Astrocyte (in vitro differentiated cells and primary cell): ENCODE results near the gene TMEM9. TPM values are rescaled to one million over a fixed set of nuclear protein-coding genes. Genes with fewer than 3 reads are reported as not detected.

Experiments
- DNase-seq: peaks from one replicate; pipeline ENCODE4 v3.0.0-alpha.2; 2010; ENCODE audit warnings: low read depth
- FAIRE-seq: peaks from 2 replicates; lab custom pipeline; 2011; peaks lifted over from hg19 to GRCh38; lab: Jason Lieb, UNC
- H2AFZ ChIP-seq: 2 replicates; pipeline ENCODE4 v1.6.0; 2012; ENCODE audit warnings: low read depth, low read length, inconsistent platforms
- H3K27ac ChIP-seq: 2 replicates; pipeline ENCODE4 v1.5.1; 2011; ENCODE audit warnings: low read depth, low read length, inconsistent platforms
- H3K27me3 ChIP-seq: 2 replicates; pipeline ENCODE4 v1.6.0; 2011; ENCODE audit warnings: low read length, inconsistent platforms; ENCODE audit not compliant: insufficient read depth
- H3K36me3 ChIP-seq: 2 replicates; pipeline ENCODE4 v1.5.1; 2011; ENCODE audit warnings: low read length, inconsistent platforms; ENCODE audit not compliant: insufficient read depth
- H3K4me1 ChIP-seq: 2 replicates; pipeline ENCODE4 v1.5.1; 2011; ENCODE audit warnings: low read length, inconsistent platforms; ENCODE audit not compliant: insufficient read depth
- H3K4me2 ChIP-seq: 2 replicates; pipeline ENCODE4 v1.6.0; 2012; ENCODE audit warnings: low read length, inconsistent platforms
- H3K4me3 ChIP-seq: 2 replicates; pipeline ENCODE4 v1.5.1; 2011; ENCODE audit warnings: low read depth, mild to moderate bottlenecking, low read length, inconsistent platforms; ENCODE audit not compliant: insufficient read depth
- H3K79me2 ChIP-seq: 2 replicates; pipeline ENCODE4 v1.6.0; 2012; ENCODE audit warnings: mild to moderate bottlenecking, low read length, inconsistent platforms; ENCODE audit not compliant: insufficient read depth
- H3K9ac ChIP-seq: 2 replicates; pipeline ENCODE4 v1.6.0; 2012; ENCODE audit warnings: mild to moderate bottlenecking, low read length, inconsistent platforms
- H3K9me3 ChIP-seq: 2 replicates; pipeline ENCODE4 v1.5.1; 2012; ENCODE audit warnings: low read depth, mild to moderate bottlenecking, low read length, inconsistent platforms; ENCODE audit not compliant: insufficient read depth
- H4K20me1 ChIP-seq: 2 replicates; pipeline ENCODE4 v1.6.0; 2012; ENCODE audit warnings: low read length, inconsistent platforms; ENCODE audit not compliant: insufficient read depth
- H3K27ac Mint-ChIP-seq: one replicate; pipeline ENCODE4 v1.8.0; 2021; ENCODE audit warnings: mild to moderate bottlenecking, mixed read lengths; ENCODE audit not compliant: unreplicated experiment
- H3K27me3 Mint-ChIP-seq: one replicate; pipeline ENCODE4 v1.8.0; 2021; ENCODE audit warnings: low read depth, mixed read lengths; ENCODE audit not compliant: unreplicated experiment
- H3K36me3 Mint-ChIP-seq: one replicate; pipeline ENCODE4 v1.8.0; 2021; ENCODE audit warnings: low read depth, mixed read lengths; ENCODE audit not compliant: unreplicated experiment
- H3K4me1 Mint-ChIP-seq: one replicate; pipeline ENCODE4 v1.8.0; 2021; ENCODE audit warnings: low read depth, mixed read lengths; ENCODE audit not compliant: unreplicated experiment
- H3K4me3 Mint-ChIP-seq: one replicate; pipeline ENCODE4 v1.8.0; 2021; ENCODE audit warnings: mild to moderate bottlenecking, moderate library complexity, mixed read lengths; ENCODE audit not compliant: unreplicated experiment
- H3K9me3 Mint-ChIP-seq: one replicate; pipeline ENCODE4 v1.8.0; 2021; ENCODE audit warnings: mild to moderate bottlenecking, mixed read lengths; ENCODE audit not compliant: unreplicated experiment
- EZH2 ChIP-seq: IDR thresholded peaks from 2 replicates; pipeline ENCODE4 v1.6.1; 2012; ENCODE audit warnings: mild to moderate bottlenecking, low read length, inconsistent platforms; ENCODE audit not compliant: insufficient read depth
- total RNA-seq: library from RNA; stranded (reverse); gene quantifications from 2 replicates; pipeline ENCODE4 v1.2.1, GENCODE V29; 2021
- TF ChIP-seq, protein P1 (sequence below): IDR thresholded peaks from 2 replicates; pipeline ENCODE4 v1.5.1; 2011; ENCODE audit warnings: low read depth, mild to moderate bottlenecking, inconsistent platforms, low read length, moderate library complexity; ENCODE audit not compliant: insufficient read depth

Gene TMEM9
- total RNA-seq, 1 donor from 2014 or later = 88.1 TPM

DNA sequence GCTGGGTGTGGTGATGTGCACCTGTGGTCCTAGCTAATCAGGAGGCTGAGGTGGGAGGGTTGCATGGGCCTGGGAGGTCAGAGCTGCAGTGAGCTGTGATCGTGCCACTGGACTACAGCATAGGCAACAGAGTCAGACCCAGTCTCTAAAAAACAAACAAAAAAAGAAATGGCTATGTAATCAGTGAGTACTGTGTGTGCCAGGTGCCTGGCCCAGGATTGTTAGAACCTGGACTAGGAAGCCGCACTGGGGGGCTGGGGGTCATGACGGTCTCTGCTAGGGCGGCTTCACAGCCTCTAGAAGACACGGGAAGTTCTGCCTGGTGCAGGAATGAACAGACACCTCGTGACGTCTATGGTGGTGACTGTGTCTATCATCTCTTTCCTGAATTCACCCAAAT is 8.5 kb downstream of the TMEM9 start:
- Mint-ChIP-seq H3K27ac (no peak overlapping the region), H3K4me3 (no peak overlapping the region), H3K4me1 (no peaks in the 10 kb centered on the region), H3K27me3 (no peaks in the 10 kb centered on the region), H3K9me3 (no peaks in the 10 kb centered on the region), H3K36me3 (peaks cover 46% of the 10 kb centered on the region)
- H4K20me1 ChIP-seq = peaks cover 30% of the 10 kb centered on the region
- no peak overlapping the region for H2AFZ ChIP-seq
- H3K4me3 ChIP-seq = no peak overlapping the region
- FAIRE-seq (no peak), DNase-seq (no peak)
- no peaks in the 10 kb centered on the region for H3K4me1 ChIP-seq
- H3K27me3 ChIP-seq = no peaks in the 10 kb centered on the region
- H3K27ac ChIP-seq = no peak overlapping the region
- peaks cover 43% of the 10 kb centered on the region for H3K36me3 ChIP-seq
- no peak overlapping the region for H3K9ac ChIP-seq
- TF ChIP-seq, protein P1, sequence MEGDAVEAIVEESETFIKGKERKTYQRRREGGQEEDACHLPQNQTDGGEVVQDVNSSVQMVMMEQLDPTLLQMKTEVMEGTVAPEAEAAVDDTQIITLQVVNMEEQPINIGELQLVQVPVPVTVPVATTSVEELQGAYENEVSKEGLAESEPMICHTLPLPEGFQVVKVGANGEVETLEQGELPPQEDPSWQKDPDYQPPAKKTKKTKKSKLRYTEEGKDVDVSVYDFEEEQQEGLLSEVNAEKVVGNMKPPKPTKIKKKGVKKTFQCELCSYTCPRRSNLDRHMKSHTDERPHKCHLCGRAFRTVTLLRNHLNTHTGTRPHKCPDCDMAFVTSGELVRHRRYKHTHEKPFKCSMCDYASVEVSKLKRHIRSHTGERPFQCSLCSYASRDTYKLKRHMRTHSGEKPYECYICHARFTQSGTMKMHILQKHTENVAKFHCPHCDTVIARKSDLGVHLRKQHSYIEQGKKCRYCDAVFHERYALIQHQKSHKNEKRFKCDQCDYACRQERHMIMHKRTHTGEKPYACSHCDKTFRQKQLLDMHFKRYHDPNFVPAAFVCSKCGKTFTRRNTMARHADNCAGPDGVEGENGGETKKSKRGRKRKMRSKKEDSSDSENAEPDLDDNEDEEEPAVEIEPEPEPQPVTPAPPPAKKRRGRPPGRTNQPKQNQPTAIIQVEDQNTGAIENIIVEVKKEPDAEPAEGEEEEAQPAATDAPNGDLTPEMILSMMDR = no peak
- no peak for TF ChIP-seq EZH2
- no peak overlapping the region for H3K4me2 ChIP-seq
- H3K9me3 ChIP-seq = no peaks in the 10 kb centered on the region
- no peaks in the 10 kb centered on the region for H3K79me2 ChIP-seq

GRCh38 chr1:201145132-201145531 is 9.1 kb downstream of the TMEM9 start:
- Histone ChIP-seq H3K36me3 (peaks cover 43% of the 10 kb centered on the region), H3K9ac (no peak overlapping the region), H4K20me1 (peaks cover 35% of the 10 kb centered on the region), H3K79me2 (no peaks in the 10 kb centered on the region), H3K9me3 (no peaks in the 10 kb centered on the region), H3K27ac (no peak overlapping the region), H2AFZ (no peak overlapping the region), H3K4me2 (no peak overlapping the region), H3K27me3 (no peaks in the 10 kb centered on the region), H3K4me3 (no peak overlapping the region), H3K4me1 (no peaks in the 10 kb centered on the region)
- H3K27me3 Mint-ChIP-seq = no peaks in the 10 kb centered on the region
- H3K27ac Mint-ChIP-seq = no peak overlapping the region
- DNase-seq (no peak), FAIRE-seq (no peak)
- H3K4me3 Mint-ChIP-seq = no peak overlapping the region
- H3K36me3 Mint-ChIP-seq = peaks cover 45% of the 10 kb centered on the region
- H3K4me1 Mint-ChIP-seq = no peaks in the 10 kb centered on the region
- TF ChIP-seq, protein P1 = no peak
- no peak for TF ChIP-seq EZH2
- no peaks in the 10 kb centered on the region for H3K9me3 Mint-ChIP-seq

- peaks cover 32% of the 10 kb centered on the region for H4K20me1 ChIP-seq
- H3K79me2 ChIP-seq = no peaks in the 10 kb centered on the region
- no peak overlapping the region for H3K27ac ChIP-seq
- no peaks in the 10 kb centered on the region for H3K27me3 Mint-ChIP-seq
- no peak overlapping the region for H3K27ac Mint-ChIP-seq
- no peak overlapping the region for H3K4me3 ChIP-seq
- FAIRE-seq (no peak), DNase-seq (no peak)
- no peaks in the 10 kb centered on the region for H3K9me3 ChIP-seq
- no peaks in the 10 kb centered on the region for H3K4me1 Mint-ChIP-seq
- H3K36me3 ChIP-seq = peaks cover 43% of the 10 kb centered on the region
- H3K27me3 ChIP-seq = no peaks in the 10 kb centered on the region
- no peak overlapping the region for H3K9ac ChIP-seq
- peaks cover 45% of the 10 kb centered on the region for H3K36me3 Mint-ChIP-seq
- H3K4me1 ChIP-seq = no peaks in the 10 kb centered on the region
- no peak overlapping the region for H3K4me2 ChIP-seq
- H3K4me3 Mint-ChIP-seq = no peak overlapping the region
- no peak overlapping the region for H2AFZ ChIP-seq
- no peaks in the 10 kb centered on the region for H3K9me3 Mint-ChIP-seq
- TF ChIP-seq EZH2 = no peak
- TF ChIP-seq, protein P1 = no peak
These were observed 9.6 kb downstream of the TMEM9 start for GRCh38 chr1:201144701-201145100.
